ENCODE data around the gene ITPR2. TPM values are rescaled to one million over a fixed set of nuclear protein-coding genes. Genes with fewer than 3 reads are reported as not detected.

ITPR2 gene
- total and polyA plus RNA-seq, 2 of the 8 experiments (the other 6 are each of a cell fraction or from before 2014, with no cell fraction given) = 4.1 to 48.3 TPM

DNA sequence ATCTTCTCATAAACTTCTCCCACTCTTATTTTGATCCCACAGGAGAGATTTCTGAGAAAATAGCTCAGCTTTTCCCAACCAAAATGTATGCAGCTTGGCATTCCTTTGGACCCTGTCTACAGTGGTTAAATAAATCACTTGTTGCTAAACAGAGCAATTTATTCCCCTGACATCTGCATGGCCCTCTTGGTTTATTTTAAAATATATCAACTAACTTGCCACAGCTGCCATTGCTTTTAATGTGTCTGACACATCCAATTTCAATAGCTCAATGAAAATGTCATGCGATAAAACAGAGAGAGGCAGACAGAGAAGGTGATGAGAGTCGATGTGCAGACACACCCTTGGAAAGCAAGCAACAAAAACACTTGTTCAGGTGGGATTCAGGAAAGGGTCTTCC is 509.3 kb downstream of the ITPR2 start (continued):
- TF ChIP-seq, protein P1, sequence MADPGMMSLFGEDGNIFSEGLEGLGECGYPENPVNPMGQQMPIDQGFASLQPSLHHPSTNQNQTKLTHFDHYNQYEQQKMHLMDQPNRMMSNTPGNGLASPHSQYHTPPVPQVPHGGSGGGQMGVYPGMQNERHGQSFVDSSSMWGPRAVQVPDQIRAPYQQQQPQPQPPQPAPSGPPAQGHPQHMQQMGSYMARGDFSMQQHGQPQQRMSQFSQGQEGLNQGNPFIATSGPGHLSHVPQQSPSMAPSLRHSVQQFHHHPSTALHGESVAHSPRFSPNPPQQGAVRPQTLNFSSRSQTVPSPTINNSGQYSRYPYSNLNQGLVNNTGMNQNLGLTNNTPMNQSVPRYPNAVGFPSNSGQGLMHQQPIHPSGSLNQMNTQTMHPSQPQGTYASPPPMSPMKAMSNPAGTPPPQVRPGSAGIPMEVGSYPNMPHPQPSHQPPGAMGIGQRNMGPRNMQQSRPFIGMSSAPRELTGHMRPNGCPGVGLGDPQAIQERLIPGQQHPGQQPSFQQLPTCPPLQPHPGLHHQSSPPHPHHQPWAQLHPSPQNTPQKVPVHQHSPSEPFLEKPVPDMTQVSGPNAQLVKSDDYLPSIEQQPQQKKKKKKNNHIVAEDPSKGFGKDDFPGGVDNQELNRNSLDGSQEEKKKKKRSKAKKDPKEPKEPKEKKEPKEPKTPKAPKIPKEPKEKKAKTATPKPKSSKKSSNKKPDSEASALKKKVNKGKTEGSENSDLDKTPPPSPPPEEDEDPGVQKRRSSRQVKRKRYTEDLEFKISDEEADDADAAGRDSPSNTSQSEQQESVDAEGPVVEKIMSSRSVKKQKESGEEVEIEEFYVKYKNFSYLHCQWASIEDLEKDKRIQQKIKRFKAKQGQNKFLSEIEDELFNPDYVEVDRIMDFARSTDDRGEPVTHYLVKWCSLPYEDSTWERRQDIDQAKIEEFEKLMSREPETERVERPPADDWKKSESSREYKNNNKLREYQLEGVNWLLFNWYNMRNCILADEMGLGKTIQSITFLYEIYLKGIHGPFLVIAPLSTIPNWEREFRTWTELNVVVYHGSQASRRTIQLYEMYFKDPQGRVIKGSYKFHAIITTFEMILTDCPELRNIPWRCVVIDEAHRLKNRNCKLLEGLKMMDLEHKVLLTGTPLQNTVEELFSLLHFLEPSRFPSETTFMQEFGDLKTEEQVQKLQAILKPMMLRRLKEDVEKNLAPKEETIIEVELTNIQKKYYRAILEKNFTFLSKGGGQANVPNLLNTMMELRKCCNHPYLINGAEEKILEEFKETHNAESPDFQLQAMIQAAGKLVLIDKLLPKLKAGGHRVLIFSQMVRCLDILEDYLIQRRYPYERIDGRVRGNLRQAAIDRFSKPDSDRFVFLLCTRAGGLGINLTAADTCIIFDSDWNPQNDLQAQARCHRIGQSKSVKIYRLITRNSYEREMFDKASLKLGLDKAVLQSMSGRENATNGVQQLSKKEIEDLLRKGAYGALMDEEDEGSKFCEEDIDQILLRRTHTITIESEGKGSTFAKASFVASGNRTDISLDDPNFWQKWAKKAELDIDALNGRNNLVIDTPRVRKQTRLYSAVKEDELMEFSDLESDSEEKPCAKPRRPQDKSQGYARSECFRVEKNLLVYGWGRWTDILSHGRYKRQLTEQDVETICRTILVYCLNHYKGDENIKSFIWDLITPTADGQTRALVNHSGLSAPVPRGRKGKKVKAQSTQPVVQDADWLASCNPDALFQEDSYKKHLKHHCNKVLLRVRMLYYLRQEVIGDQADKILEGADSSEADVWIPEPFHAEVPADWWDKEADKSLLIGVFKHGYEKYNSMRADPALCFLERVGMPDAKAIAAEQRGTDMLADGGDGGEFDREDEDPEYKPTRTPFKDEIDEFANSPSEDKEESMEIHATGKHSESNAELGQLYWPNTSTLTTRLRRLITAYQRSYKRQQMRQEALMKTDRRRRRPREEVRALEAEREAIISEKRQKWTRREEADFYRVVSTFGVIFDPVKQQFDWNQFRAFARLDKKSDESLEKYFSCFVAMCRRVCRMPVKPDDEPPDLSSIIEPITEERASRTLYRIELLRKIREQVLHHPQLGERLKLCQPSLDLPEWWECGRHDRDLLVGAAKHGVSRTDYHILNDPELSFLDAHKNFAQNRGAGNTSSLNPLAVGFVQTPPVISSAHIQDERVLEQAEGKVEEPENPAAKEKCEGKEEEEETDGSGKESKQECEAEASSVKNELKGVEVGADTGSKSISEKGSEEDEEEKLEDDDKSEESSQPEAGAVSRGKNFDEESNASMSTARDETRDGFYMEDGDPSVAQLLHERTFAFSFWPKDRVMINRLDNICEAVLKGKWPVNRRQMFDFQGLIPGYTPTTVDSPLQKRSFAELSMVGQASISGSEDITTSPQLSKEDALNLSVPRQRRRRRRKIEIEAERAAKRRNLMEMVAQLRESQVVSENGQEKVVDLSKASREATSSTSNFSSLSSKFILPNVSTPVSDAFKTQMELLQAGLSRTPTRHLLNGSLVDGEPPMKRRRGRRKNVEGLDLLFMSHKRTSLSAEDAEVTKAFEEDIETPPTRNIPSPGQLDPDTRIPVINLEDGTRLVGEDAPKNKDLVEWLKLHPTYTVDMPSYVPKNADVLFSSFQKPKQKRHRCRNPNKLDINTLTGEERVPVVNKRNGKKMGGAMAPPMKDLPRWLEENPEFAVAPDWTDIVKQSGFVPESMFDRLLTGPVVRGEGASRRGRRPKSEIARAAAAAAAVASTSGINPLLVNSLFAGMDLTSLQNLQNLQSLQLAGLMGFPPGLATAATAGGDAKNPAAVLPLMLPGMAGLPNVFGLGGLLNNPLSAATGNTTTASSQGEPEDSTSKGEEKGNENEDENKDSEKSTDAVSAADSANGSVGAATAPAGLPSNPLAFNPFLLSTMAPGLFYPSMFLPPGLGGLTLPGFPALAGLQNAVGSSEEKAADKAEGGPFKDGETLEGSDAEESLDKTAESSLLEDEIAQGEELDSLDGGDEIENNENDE (IDR thresholded peaks at IDR 0.05; ENCODE audit: insufficient replicate concordance, low read length) = no peak
- no peak for TF ChIP-seq POU5F1 (IDR thresholded peaks at IDR 0.05; ENCODE audit: low read depth, low read length)
- TF ChIP-seq CHD2 (IDR thresholded peaks at IDR 0.05; ENCODE audit: low read length) = no peak
- TF ChIP-seq KDM5A (IDR thresholded peaks at IDR 0.05; ENCODE audit: low read length) = no peak
- TF ChIP-seq, protein P2, sequence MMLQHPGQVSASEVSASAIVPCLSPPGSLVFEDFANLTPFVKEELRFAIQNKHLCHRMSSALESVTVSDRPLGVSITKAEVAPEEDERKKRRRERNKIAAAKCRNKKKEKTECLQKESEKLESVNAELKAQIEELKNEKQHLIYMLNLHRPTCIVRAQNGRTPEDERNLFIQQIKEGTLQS (IDR thresholded peaks at IDR 0.05; ENCODE audit: insufficient read depth, low read depth, low read length) = no peak
- TF ChIP-seq SP2 (IDR thresholded peaks at IDR 0.05; ENCODE audit: low read length) = no peak
- TF ChIP-seq CREB1 (IDR thresholded peaks at IDR 0.05) = no peak
- TF ChIP-seq SAP30 (IDR thresholded peaks at IDR 0.05; ENCODE audit: insufficient read depth, insufficient replicate concordance, low read length) = no peak
